A673 (cell line): ENCODE results near the gene INTS6.

Source experiments
- CTCF ChIP-seq: fragments of 300-800, 200-600 bp; sonication (generic); conservative IDR thresholded peaks from 2 replicates; pipeline ENCODE4 v1.5.1; 2017; ENCODE audit warnings: low read depth, mild to moderate bottlenecking, antibody characterized with exemption, low read length, moderate library complexity, mixed read lengths
- EZH2 ChIP-seq: fragments of 200-600 bp; sonication (generic); IDR thresholded peaks from 2 replicates; pipeline ENCODE4 v1.6.1; 2017; ENCODE audit warnings: borderline replicate concordance, low read depth, mild to moderate bottlenecking, mixed read lengths, antibody characterized with exemption, low read length; ENCODE audit not compliant: poor library complexity, severe bottlenecking

GRCh38 chr13:51385114-51385513, 67.7 kb downstream of the INTS6 start:
- TF ChIP-seq CTCF (no peak), EZH2 (no peak)
